ENCODE data around the gene PHF20.

GRCh38 chr20:35845561-35845960 is 73.7 kb downstream of the PHF20 start:
- TF ChIP-seq, protein P1, sequence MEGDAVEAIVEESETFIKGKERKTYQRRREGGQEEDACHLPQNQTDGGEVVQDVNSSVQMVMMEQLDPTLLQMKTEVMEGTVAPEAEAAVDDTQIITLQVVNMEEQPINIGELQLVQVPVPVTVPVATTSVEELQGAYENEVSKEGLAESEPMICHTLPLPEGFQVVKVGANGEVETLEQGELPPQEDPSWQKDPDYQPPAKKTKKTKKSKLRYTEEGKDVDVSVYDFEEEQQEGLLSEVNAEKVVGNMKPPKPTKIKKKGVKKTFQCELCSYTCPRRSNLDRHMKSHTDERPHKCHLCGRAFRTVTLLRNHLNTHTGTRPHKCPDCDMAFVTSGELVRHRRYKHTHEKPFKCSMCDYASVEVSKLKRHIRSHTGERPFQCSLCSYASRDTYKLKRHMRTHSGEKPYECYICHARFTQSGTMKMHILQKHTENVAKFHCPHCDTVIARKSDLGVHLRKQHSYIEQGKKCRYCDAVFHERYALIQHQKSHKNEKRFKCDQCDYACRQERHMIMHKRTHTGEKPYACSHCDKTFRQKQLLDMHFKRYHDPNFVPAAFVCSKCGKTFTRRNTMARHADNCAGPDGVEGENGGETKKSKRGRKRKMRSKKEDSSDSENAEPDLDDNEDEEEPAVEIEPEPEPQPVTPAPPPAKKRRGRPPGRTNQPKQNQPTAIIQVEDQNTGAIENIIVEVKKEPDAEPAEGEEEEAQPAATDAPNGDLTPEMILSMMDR (IDR thresholded peaks at IDR 0.05): no peak
- TF ChIP-seq POLR2A (IDR thresholded peaks at IDR 0.05): no peak

Measured in ovary (tissue), 3 donors.